ENCODE results near the gene FOSL2.
"Not testable (repeated sequence)": the region's sequence is repeated elsewhere in the genome, so short reads cannot be mapped to it uniquely, and the experiment has no call there.

The FOSL2 gene

DNA sequence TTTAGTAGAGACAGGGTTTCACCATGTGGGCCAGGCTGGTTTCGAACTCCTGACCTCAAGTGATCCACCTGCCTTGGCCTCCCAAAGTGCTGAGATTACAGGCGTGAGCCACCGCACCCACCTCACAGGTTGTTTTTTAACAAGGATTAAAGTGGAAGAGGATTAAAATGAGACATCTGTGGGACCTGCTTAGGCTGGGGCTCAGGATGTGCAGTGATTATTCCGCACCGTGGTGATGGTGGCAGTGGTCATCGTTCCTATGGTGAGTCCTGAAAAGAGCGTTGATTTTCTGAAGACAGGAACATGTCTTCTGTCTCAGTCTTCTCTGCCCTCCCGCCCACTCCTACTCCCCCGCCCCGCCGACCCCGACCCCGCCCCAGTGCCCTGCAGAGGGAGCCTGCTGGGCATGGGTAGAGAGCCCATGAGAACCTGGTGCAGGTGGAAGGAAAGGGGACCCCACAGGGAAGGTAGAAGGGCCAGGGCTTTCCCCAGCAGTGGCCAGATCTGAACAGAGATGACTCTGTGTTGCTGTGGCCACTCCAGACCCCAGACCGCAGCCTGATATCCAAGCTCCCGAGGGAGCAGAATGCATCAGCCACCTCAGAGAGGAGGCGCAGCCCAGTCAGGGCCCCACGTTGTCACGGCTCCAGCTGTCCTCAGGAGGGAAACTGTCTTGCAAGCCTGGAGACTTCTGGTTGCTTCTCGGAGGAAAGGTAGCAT, 34.5 kb upstream of the FOSL2 start:
- no peak for DNase-seq

- no peak for DNase-seq
Observed at GRCh38 chr2:28358668-28359201, 33.9 kb upstream of the FOSL2 start.

DNA sequence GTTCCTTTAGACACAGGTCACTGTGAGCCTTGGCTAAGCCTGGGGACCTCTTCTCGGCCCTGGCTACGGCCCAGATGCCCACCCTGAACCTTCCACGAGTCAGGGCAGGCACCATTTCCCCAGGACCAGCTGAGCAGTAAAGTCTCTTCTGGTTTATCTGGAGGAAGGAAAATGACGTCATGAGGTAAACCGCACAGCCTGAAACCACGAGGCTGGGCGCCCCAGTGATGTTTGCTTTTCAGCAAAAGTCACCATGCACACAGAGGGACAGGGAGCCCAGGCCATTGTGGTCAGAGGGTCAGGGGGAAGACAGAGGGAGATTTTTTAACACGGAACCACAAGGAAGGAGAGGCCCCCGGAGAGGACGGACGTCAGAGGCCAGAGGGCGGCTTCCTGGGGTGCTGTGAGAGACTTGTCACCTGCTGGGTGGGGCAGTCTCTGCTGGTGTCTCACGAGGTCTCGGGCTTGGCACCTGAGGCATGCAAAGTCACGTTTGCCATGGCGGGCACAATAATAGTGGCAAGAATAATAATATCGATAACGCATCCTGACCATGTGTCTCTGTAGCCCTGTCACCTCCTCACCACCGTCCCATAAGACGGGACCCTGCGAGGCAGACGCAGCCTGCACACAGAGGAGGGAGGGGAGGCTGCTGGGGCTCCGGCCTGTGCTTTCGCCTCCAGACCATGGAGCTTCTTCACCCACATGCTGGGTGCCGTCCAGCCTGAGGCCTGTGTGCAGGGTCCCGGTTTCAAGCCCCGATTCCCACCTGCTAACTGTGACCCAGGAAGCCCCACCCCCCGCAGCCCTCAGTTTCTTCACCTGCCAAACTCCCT, 33.2 kb upstream of the FOSL2 start:
- peak; percentile 78 for DNase-seq

DNA sequence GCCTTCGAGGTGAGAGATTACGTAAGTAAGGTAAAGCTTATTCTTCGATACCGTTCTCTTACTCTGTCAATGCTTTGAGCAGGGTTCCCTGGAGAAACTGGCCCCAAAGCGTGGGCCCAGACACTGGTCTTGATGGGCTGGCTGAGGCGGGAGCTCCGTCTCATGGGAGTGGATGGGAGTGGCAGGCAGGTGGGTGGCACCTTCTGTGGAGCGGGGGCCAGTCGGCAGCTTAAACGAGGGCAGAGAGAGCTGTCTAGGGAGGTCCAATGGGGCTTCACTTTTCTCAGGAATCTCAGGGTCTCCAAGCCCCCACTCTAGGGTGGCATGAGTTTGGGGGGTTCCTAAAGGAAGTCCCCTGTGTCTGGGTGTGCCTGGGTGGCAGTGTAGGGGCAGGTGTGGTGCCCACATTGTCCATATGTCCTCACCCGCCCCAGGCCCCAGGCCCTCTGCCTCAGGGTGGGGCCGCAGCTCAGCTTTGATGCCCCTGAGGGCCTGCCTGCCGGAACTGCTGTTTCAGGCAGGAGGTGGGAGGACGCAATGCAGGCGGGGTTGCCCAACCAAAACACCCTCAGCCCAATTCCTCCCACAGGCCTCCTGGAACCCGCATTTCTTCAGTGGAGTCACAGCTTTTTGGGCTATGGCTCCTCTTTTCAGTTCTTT, 32.5 kb upstream of the FOSL2 start:
- DNase-seq: no peak

GRCh38 chr2:28360718-28361293, 31.9 kb upstream of the FOSL2 start:
- DNase-seq: no peak

DNA sequence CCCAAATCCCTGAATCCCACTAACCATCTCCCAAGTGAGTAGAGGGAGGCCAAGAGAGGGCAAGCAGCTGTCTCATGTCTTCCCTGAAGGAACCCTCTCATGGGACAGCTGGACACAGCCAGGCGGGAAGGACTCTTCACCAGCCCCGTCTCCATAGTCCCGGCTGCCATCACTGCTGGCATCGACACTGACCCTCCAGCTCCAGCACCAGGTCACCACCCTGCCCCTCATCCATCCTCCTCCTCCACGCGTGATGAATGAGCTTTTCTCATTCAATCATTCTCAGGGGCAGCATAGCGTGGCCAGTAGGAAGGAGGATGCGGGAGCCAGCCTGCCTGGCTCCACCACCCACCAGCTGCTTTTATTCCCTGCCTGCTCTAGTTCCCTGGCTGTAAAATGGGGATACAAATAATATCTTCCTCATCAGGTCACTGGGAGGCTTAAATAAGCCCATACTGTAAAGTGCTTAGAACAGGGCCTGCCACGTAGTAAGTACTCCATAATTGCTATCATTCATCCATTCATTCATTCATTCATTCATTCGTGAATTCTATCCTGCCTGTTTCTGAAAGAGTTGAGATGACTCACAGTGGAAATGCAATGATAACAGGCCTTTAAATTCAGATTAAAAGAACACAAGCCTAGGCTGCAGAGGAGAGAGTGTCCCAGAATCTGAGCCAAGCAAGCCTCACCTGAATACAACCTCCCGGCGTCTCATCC, 30.5 kb upstream of the FOSL2 start:
- DNase-seq: no peak

GRCh38 chr2:28362991-28363521, 29.6 kb upstream of the FOSL2 start:
- no peak for DNase-seq

- no peak for DNase-seq
Observed at GRCh38 chr2:28363686-28364280, 28.9 kb upstream of the FOSL2 start.

DNA sequence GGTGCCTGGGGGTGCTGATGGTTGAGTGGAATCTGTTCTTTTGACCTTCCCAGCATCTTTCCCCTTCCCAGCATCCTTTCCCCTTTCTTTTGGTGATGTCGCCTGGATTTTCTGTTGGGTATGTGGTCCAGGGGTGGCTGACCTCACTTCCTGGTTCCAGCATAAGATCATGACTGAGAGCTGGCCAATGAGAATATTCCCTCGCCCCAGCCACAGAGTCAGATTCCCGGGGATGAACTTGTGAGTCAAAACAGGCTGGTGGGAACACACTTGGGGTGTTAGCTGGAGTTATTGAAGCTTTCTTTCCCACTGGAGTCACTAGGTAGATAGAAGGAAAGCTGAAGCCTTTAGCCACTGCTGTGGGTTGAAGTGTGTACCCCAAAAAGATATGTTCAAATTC, 28.0 kb upstream of the FOSL2 start:
- DNase-seq: no peak

DNA sequence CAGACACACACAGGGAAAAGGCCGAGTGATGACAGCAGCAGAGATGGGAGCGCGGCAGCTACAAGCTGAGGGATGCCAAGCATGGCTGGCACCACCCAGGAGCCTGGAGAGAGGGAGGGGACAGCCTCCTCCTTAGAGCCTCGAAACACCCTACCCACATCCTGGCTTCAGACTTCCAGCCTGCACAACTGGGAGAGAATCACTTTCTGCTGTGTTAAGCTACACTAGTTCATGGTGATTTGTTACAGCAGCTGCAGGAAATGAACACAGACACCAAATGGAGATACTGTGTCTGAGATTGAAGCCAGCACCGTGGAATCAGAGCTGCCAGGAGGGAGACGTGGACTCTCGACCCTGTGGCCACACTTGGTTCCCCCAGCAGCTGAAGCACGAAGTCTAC, 27.5 kb upstream of the FOSL2 start:
- DNase-seq: no peak

DNA sequence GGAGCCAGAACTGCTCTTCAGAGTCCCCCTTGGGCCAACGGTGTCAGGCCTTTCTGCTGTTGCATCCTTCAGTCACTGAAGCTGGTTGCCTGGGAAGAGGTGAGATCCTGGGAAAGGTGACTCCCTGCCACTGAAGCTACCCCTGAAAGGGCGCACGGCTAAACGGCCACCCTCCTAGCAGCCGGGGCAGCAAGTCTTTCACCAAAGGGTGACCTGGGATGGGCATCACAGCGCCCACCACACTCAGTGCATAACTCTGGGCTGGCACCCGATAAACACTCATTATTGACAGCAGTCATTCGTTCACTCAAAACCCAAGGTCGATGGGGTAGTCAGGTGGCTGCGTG, 26.5 kb upstream of the FOSL2 start:
- no peak for DNase-seq

DNA sequence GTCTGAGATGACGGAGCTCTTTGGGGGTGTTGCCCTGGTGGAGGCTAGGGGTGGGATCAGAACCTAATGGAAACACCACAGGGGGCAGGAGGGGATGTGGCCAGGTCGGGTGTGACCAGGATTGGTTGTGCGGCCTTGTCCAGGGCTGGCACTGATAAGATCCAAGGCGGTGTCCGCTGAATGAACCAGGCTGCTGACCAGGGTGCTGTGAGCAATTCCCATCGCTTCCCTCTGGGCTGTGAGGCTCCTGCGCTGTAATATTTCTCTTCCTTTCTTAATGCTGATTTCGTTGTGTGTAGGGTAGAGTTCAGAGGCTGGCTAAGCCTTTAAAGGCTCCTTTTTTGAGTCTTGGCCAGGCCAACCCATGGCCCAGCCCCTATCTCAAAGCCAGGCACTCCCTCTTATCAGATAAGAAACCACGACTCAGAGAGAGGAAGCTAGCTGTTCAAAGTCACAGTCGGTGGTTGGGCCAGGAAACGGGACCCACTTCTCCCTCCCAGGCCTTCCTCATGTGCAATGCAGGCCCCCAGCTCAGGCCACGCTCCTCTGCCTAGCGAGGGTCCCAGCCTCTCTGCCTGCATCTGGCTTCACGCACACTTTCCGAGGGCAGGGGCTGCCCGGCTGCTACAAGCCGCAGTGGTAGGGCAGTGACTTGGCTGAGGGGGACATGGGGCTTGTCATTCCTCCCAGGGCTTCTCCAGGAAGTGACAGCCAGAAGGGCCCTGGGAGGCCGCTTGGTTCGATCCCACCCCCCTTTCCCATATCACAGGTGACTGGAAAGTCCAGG, 26.0 kb upstream of the FOSL2 start:
- DNase-seq: peak; percentile 52

DNA sequence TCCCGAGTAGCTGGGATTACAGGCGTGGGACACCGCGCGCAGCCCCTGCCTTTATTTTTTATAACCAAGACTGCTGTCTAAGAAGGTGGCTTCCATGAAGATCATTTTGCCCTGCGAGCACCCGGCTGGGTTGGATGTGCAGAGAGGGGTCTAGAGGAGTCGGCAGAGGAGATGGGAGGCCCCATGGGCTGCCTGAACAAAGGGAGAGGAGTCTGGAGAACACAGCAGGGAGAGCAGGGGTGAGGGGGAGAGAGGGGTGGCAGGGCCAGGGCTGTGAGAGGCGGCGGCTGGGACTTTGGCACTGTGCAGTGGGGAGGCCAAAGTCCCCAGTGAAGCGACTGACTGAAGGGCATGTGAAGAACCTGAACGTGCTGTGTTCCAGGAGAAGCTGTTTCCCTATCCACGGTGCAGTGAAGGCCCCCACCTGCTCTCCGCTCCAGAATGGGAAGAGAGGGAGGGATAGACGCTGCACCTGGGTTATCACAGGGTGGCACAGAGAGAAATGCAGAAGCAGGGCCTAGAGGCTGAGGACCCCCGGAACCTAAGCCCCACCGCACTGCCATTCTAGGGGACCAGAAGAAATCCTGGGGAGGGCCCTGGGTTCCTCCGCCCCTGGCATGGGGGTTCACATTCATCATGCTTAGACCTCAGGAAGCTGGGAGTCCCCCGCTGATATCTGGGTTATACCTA, 24.8 kb upstream of the FOSL2 start:
- no peak for DNase-seq

DNA sequence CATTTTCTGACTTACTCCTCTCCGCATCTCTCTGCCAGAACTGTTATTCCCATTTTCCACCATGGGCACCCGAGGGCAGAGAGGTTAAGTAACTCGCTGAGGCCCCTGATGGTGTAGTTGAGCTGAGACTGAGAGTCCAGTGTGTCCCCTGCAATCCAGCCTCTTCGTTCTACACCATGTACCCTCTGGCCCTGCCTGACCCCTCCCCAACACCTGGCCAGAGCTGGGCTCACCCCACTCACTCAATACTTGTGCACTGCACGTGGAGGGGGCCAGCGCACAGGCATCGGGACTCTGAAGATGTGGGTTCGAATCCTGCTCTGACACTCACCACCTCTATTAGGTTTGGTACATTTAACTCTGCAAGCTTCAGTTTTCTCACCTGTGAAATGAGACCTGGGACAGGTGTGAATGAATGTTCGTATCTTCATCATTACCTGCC, 24.3 kb upstream of the FOSL2 start:
- DNase-seq: no peak

DNA sequence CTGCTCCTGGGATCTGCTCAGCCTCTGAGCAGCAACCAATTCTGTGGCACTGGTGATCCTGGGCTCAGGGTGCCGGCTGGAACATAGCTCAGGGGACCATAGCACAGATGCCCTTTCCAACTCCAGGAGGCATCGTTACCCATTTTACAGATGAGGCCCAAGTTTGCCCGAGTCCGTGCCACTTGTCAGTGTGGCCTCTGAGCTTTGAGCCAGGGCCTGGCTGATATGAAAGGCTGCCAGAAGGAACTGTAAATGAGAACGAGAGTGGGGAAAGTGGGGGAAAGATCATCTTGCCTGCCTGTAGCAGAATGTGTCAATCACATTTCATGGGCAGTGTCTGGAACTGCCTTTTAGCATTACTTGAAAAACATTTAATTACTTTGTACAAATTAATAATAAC, 23.3 kb upstream of the FOSL2 start:
- no peak for DNase-seq

- no peak for DNase-seq
Observed at GRCh38 chr2:28370354-28370753, 22.3 kb upstream of the FOSL2 start.

GRCh38 chr2:28371728-28372127, 20.9 kb upstream of the FOSL2 start:
- not testable (repeated sequence) for DNase-seq

DNA sequence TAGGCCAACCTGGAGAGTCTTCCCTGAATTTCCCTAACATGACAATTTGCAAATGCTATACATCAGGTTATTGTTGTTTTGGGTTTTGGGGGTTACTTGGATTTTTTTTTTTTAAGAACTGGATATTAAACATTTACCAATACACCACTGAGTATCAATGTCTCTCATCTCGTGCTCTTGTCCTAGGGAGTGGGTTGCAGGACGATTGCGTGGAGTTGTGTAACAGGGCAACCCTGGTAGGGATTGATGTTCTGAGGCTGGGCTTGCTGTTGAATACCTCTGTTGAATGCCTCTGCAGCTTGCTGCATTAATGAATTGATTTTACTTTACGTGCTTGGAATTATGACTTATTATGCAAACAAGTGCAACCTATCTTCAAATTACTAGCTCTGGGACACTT, 18.8 kb upstream of the FOSL2 start:
- no peak for DNase-seq

GRCh38 chr2:28374331-28374730, 18.3 kb upstream of the FOSL2 start:
- no peak for DNase-seq

DNA sequence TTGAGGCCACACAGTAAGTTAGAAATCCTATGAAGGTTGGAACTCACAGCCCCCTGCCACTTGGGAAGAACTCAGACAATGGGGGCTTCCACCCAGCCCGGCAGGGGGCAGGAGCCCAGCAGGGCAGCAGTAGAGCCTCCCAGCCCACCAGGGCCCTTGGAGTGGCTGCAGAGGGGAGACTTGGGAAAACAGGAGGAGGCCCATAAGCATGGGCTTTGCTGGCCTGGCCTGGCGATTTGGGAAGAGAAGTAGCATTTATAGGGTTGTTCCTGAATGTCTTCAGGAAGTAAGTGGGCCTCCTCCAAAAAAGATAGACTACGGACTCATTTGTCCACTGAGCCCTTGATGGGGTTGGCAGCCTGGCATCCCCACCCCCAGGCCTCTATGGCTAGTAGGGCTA, 17.4 kb upstream of the FOSL2 start:
- DNase-seq: no peak

Data from stimulated activated CD4-positive, alpha-beta T cell treated with anti-CD3 and anti-CD28 coated beads, Interleukin-4, amount 100 ng/mL, for 24 hours (primary cell).